OCI-LY3 (cell line): ENCODE data around the gene CNEP1R1.
A peak's percentile ranks its signal among the peaks of the same experiment; 100 is the strongest.

Experiments used
- H2AFZ ChIP-seq: fragments of 200-600, 300-600 bp; shearing (Covaris generic); 2 replicates; pipeline ENCODE4 v1.6.0; 2014; ENCODE audit warnings: antibody characterized with exemption, low read depth, low read length
- H3K27ac ChIP-seq: fragments of 200-600, 300-600 bp; sonication (generic); 2 replicates; pipeline ENCODE4 v1.5.1; 2014; ENCODE audit warnings: mild to moderate bottlenecking, low read length, moderate library complexity, mixed read lengths
- H3K27me3 ChIP-seq: fragments of 200-600, 300-600 bp; sonication (generic); 2 replicates; pipeline ENCODE4 v1.6.1; 2014; ENCODE audit warnings: low read depth, low read length, mixed read lengths
- H3K36me3 ChIP-seq: fragments of 200-600, 300-600 bp; sonication (generic); replicated peaks from 2 replicates; pipeline ENCODE3; 2014; ENCODE audit warnings: low read depth, low read length, mixed read lengths
- H3K4me1 ChIP-seq: fragments of 300-600, 200-600 bp; sonication (generic); 2 replicates; pipeline ENCODE4 v1.6.1; 2014; ENCODE audit warnings: low read length, mixed read lengths
- H3K4me2 ChIP-seq: fragments of 200-600, 300-600 bp; sonication (generic); 2 replicates; pipeline ENCODE4 v1.6.1; 2014; ENCODE audit warnings: low read length, mixed read lengths
- H3K4me3 ChIP-seq: fragments of 300-600, 200-600 bp; sonication (generic); 2 replicates; pipeline ENCODE4 v1.5.1; 2014; ENCODE audit warnings: antibody characterized with exemption, mild to moderate bottlenecking, low read length, moderate library complexity
- H3K79me2 ChIP-seq: fragments of 300-600, 200-600 bp; shearing (Covaris generic); 2 replicates; pipeline ENCODE4 v1.6.1; 2014; ENCODE audit warnings: mild to moderate bottlenecking, low read length, mixed read lengths
- H3K9ac ChIP-seq: fragments of 300-600, 200-600 bp; shearing (Covaris generic); 2 replicates; pipeline ENCODE4 v1.6.0; 2014; ENCODE audit warnings: mild to moderate bottlenecking, low read length, moderate library complexity
- H3K9me3 ChIP-seq: fragments of 200-600, 300-600 bp; shearing (Covaris generic); 2 replicates; pipeline ENCODE4 v1.6.1; 2014; ENCODE audit warnings: low read length, mixed read lengths; ENCODE audit not compliant: insufficient read depth
- H4K20me1 ChIP-seq: fragments of 200-600, 300-600 bp; sonication (generic); 2 replicates; pipeline ENCODE4 v1.6.1; 2016; ENCODE audit warnings: low read length, mixed read lengths; ENCODE audit not compliant: insufficient read depth
- CTCF ChIP-seq: fragments of 200-600, 300-600 bp; sonication (generic); IDR thresholded peaks from 2 replicates; pipeline ENCODE4 v1.5.1; 2014; ENCODE audit warnings: antibody characterized with exemption, low read length, low read depth
- EZH2phosphoT487 ChIP-seq: fragments of 200-600 bp; shearing (Covaris generic); IDR thresholded peaks from 2 replicates; pipeline ENCODE4 v1.6.1; 2018; ENCODE audit warnings: antibody characterized with exemption, mixed run types, low read depth

The CNEP1R1 gene

DNA sequence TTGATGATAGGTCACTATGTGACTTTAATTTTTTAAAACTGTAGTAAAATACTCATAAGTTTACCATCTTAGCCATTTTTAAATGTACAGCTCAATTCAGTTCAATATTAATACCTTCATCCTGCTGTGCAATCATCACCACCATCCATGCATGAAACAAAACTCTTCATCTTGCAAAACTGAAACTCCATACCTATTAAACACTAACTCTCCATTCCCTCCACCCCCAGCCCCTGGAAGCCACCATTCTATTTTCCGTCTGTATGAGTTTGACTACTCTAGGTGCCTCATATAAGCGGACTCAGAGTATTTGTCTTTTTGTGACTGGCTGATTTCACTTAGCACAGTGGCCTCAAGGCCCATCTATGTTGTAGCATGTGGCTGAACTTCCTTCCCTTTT is 9.4 kb upstream of the CNEP1R1 start:
- no peaks in the 10 kb centered on the region for H3K79me2 ChIP-seq
- H3K36me3 ChIP-seq = no peaks in the 10 kb centered on the region
- no peak overlapping the region for H3K4me3 ChIP-seq
- H3K27me3 ChIP-seq = no peaks in the 10 kb centered on the region
- H3K4me1 ChIP-seq = peaks cover 5% of the 10 kb centered on the region; the same call in 1 of the 2 replicates
- H3K4me2 ChIP-seq = no peak overlapping the region
- TF ChIP-seq EZH2phosphoT487 (no peak), CTCF (no peak)
- no peak overlapping the region for H2AFZ ChIP-seq
- H3K27ac ChIP-seq = no peak overlapping the region
- H3K9me3 ChIP-seq = no peaks in the 10 kb centered on the region
- H4K20me1 ChIP-seq = no peaks in the 10 kb centered on the region
- H3K9ac ChIP-seq = no peak overlapping the region

DNA sequence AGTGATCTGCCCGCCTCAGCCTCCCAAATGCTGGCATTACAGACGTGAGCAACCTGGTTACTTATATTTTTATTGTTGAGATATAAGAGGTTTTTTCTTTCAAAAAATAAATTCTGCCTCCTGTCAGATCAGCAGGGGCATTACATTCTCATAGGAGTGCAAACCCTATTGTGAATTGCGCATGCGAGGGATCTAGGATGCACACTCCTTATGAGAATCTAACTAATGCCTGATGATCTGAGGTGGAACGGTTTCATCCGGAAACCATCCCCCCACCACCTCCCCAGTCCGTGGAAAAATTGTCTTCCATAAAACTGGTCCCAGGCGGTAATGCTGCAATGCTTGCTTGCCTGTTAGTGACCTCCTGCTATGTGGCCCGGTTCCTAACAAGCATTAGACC is 7.5 kb upstream of the CNEP1R1 start:
- peaks cover 5% of the 10 kb centered on the region; the same call in 1 of the 2 replicates for H3K4me1 ChIP-seq
- H3K79me2 ChIP-seq = no peaks in the 10 kb centered on the region
- no peaks in the 10 kb centered on the region for H3K36me3 ChIP-seq
- H3K27me3 ChIP-seq = 0 out of 2 replicates have a peak, but pooled peaks cover 4% of the 10 kb centered on the region
- TF ChIP-seq CTCF (no peak), EZH2phosphoT487 (no peak)
- no peak overlapping the region for H3K4me2 ChIP-seq
- H3K9me3 ChIP-seq = no peaks in the 10 kb centered on the region
- no peak overlapping the region for H3K9ac ChIP-seq
- no peak overlapping the region for H3K4me3 ChIP-seq
- no peaks in the 10 kb centered on the region for H4K20me1 ChIP-seq
- H3K27ac ChIP-seq = no peak overlapping the region
- H2AFZ ChIP-seq = no peak overlapping the region

DNA sequence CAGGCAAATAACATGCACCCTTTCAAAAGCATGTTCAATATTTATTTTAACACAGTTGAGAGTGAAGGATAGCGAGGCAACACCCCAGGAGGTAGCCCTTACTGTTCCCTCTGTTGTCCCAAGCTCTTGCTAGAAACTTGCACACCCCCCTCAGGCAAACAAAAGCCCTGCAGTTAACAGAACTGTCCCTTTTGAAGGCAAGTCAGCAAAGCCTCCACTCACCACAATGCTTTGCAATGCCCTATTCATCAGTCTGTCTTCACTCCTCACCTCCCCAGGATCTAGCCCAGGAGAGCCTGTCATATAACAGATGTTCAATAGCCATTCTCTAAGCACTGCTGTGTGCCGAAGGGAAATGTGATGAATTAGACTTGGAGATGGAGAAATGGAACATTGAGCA is 3.5 kb upstream of the CNEP1R1 start:
- no peaks in the 10 kb centered on the region for H3K9me3 ChIP-seq
- no peak overlapping the region for H3K4me2 ChIP-seq
- H3K4me1 ChIP-seq = peaks cover 11% of the 10 kb centered on the region
- H3K4me3 ChIP-seq = no peak overlapping the region
- H3K27ac ChIP-seq = no peak overlapping the region
- H3K9ac ChIP-seq = no peak overlapping the region
- no peaks in the 10 kb centered on the region for H4K20me1 ChIP-seq
- H3K27me3 ChIP-seq = 0 out of 2 replicates have a peak, but pooled peaks cover 4% of the 10 kb centered on the region
- no peak overlapping the region; the same call in 1 of the 2 replicates for H2AFZ ChIP-seq
- peaks cover 15% of the 10 kb centered on the region for H3K79me2 ChIP-seq
- TF ChIP-seq EZH2phosphoT487 (no peak), CTCF (peak; percentile 39)
- H3K36me3 ChIP-seq = no peaks in the 10 kb centered on the region

- H3K4me1 ChIP-seq = peaks cover 11% of the 10 kb centered on the region
- H3K27ac ChIP-seq = no peak overlapping the region
- no peak overlapping the region for H2AFZ ChIP-seq
- H3K4me2 ChIP-seq = no peak overlapping the region
- no peak overlapping the region for H3K4me3 ChIP-seq
- H3K9ac ChIP-seq = no peak overlapping the region
- H3K9me3 ChIP-seq = no peaks in the 10 kb centered on the region
- no peaks in the 10 kb centered on the region for H3K36me3 ChIP-seq
- peaks cover 17% of the 10 kb centered on the region for H3K79me2 ChIP-seq
- TF ChIP-seq CTCF = no peak
- TF ChIP-seq EZH2phosphoT487 = no peak
- H4K20me1 ChIP-seq = no peaks in the 10 kb centered on the region
- 0 out of 2 replicates have a peak, but pooled peaks cover 4% of the 10 kb centered on the region for H3K27me3 ChIP-seq
Measured at GRCh38 chr16:50023641-50024040, 1.4 kb upstream of the CNEP1R1 start.
